GM12891 (cell line): Measurements from ENCODE around the gene ANKRD63.

Experiments
- DNase-seq: peaks from one replicate; pipeline ENCODE4 v3.0.0; 2011; ENCODE audit warnings: low spot score; ENCODE audit not compliant: insufficient read length
- FAIRE-seq: peaks from 2 replicates; lab custom pipeline; 2011; peaks lifted over from hg19 to GRCh38; lab: Jason Lieb, UNC
- PAX5 ChIP-seq: IDR thresholded peaks from 2 replicates; pipeline ENCODE4 v1.6.1; 2011; ENCODE audit warnings: low read length, moderate library complexity, mild to moderate bottlenecking; ENCODE audit not compliant: insufficient read depth, severe bottlenecking
- POLR2A ChIP-seq: IDR thresholded peaks from 2 replicates; pipeline ENCODE4 v1.6.1; 2011; ENCODE audit warnings: low read depth, low read length, control low read depth
- POLR2AphosphoS5 ChIP-seq: IDR thresholded peaks from 2 replicates; pipeline ENCODE4 v1.6.1; 2011; ENCODE audit warnings: low read depth, low read length, control low read depth
- POU2F2 ChIP-seq: IDR thresholded peaks from 2 replicates; pipeline ENCODE4 v1.6.1; 2011; ENCODE audit warnings: low read depth, mild to moderate bottlenecking, control low read depth, low read length, moderate library complexity
- SPI1 ChIP-seq: IDR thresholded peaks from 2 replicates; pipeline ENCODE4 v1.6.1; 2011; ENCODE audit warnings: low read depth, low read length, control low read depth
- TAF1 ChIP-seq: IDR thresholded peaks from 2 replicates; pipeline ENCODE4 v1.6.1; 2011; ENCODE audit warnings: low read depth, low read length, control low read depth

ANKRD63 gene

GRCh38 chr15:40325700-40326099 is 42.8 kb upstream of the ANKRD63 start:
- FAIRE-seq: no peak
- DNase-seq: no peak
- TF ChIP-seq SPI1: peak; percentile 58
- no peak for TF ChIP-seq POLR2A

DNA sequence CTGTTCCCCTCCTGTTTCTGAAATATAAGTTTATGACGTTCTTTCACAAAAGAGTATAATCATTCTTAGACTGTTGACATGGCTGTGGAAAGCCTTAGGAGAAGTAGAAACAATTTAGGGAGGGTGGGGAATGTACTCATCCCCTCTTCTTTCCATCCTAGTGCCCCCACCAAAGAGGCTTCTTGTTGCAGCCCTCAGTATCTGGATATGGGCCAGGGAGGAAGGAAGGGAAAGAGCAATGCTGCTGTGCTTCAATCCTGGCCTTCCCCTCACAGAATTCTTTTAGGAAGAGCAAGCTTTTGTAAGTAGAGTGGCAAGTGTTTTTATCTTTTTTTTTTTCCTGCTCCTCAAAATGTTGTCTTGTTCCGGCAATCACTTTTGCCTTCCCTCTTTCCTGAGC is 42.3 kb upstream of the ANKRD63 start:
- FAIRE-seq (no peak), DNase-seq (no peak)
- TF ChIP-seq TAF1 (no peak), POLR2AphosphoS5 (no peak), PAX5 (no peak), SPI1 (no peak), POU2F2 (no peak), POLR2A (no peak)

DNA sequence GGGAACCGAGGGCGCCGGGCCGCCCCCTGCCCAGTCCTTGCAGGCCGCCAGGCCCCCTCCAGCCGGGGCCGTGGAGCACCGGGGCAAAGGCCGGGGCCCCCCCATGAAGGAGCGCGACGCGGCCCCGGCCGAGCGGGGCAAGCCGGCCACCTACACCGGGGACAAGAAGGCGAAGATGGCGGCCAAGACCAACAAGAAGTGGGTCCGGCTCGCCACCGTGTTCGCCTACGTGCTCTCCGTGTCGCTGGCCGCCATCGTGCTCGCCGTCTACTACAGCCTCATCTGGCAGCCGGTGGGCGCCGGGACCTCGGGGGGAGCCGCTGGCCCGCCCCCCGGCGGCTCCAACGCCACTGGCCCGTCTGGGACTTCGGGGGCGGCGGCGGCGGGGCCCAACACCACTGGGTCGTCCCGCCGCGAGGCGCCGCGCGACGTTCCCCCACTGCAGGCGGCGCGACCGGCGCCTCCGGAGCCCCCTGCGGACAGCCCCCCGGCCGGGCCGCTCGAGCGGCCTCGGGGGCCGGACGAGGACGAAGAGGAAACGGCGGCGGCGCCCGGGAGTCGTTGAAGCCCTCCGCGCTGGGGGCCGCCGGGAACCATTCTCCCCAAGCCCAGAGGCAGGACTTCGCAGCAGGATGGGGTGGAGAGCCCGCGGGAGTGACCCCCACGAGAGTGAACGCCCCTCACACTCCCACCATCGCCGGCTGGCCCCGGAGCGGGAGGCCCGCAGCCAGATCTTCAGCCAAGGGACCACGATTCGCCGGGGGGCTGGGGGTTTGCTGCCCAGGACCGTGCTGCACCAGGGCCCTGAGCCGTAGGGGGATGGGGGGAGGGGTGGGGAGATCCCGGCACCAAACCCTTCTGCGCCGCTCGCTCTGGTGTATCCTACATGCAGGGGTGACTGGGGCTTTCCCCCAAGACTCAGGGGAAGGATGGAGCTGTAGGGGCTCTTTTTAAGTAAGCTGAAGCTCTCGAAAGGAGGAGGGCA is 41.4 kb upstream of the ANKRD63 start:
- DNase-seq: no peak
- FAIRE-seq: no peak
- no peak for TF ChIP-seq TAF1
- no peak for TF ChIP-seq POLR2AphosphoS5
- no peak for TF ChIP-seq PAX5
- TF ChIP-seq POU2F2: no peak
- no peak for TF ChIP-seq SPI1
- TF ChIP-seq POLR2A: no peak

DNA sequence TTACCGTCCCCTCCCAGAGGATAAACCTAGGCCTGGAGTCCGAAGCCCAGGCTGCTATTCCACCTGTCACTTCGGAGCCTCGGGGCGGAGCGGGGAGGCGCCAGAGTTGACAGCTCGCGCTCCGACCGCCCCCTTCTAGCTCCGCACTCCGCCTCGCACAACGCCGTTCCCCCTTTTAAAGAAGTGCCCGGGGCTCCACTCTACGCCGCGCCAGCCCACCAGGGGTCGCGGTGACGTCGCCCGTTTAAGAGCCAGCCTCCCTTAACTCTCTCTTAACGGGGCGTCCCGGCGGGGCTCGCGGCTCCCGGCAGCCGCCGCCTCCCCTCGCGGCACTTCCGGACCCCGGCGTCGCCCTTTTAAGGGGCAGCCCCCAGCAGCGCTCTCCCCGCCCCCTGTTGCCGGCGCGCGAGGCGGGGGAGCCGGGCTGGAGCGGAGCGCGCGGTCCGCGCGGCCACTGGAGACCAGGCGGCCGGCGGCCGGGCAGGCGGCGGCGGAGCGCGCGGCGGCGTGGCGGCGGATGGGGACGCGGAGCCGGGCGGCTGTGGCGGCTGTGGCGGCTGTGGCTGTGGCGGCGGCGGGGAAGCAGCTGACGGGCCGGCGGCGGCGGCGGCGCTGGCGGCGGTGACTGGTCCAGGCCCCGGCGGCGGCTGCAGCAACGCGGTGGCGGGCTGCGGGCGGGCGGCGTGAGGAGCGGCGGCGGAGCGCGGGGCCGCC is 40.5 kb upstream of the ANKRD63 start, which contains the start of gene INAFM2:
Gene INAFM2, plus strand, starts transcription at position 454 of the 714 bp plus-strand sequence. CDS start 364 bp downstream, outside the sequence.
- FAIRE-seq: peak; percentile 95
- DNase-seq: peak; percentile 98
- TF ChIP-seq POLR2AphosphoS5 (no peak), SPI1 (peak; percentile 18; the same call in 1 of the 2 replicates), PAX5 (no peak), POLR2A (no peak)

DNA sequence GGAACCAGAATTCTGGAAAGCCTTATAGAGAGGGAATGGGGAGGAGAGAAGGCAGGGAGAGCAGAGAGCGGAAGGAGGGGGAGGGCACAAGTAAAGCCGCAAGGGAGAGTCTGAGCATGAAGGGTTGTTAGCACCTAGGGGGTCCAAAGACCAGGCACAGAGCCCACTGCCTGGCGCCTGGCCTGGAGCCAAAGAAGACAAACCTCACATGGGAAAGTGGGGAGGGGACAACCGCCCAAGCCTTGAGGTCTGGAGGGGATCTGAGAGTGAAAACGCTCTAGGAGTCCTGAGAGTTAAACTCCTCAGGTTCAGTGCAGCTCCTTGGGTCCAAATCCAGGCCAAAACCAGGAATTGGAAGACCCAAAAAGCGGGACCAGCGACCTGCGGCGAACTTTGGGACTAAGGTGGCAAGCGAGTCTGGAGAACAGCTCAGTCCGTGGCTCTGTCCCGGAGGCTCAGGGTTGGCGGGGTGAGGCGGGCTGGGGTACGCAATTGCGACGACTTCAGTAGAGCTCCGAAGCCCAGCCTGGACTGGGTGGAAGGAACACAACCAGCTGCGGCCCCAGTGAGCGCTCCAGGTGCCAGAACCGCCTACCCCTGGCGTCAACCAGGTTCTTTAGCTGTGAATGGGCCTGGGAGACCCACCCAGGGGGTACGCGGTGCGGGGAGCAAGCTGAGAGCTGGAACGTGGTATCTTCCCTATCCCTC is 39.8 kb upstream of the ANKRD63 start:
- TF ChIP-seq POLR2AphosphoS5 (no peak), POU2F2 (no peak), PAX5 (no peak), POLR2A (no peak), TAF1 (no peak), SPI1 (no peak)
- no peak for FAIRE-seq
- no peak for DNase-seq

- FAIRE-seq: peak; percentile 79
- DNase-seq: no peak
- no peak for TF ChIP-seq SPI1
- no peak for TF ChIP-seq PAX5
- no peak for TF ChIP-seq TAF1
- TF ChIP-seq POLR2AphosphoS5: no peak
- no peak for TF ChIP-seq POLR2A
- TF ChIP-seq POU2F2: no peak
Measured at GRCh38 chr15:40320931-40321371, 38.1 kb upstream of the ANKRD63 start.

DNA sequence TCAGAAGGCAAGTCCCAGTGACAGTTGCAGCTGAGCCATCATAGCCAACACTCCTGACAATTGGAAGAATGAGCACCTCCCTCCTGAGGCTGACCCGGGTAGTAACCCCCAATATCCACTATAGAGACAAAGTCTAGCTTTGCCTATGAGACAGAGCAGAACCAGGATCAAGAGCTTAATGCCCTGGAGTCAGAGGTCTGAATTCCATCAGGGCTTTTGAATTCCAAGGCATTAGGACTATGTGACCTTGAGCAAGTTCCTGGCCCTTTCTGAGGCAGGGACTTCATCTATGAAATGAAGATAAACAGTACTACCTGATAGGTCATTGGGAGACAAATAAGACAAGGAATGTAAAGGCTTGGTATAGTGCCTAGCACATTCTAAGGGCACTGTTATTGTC is 37.5 kb upstream of the ANKRD63 start:
- no peak for DNase-seq
- FAIRE-seq: no peak
- TF ChIP-seq POLR2AphosphoS5 (no peak), TAF1 (no peak), PAX5 (no peak), POU2F2 (no peak), SPI1 (no peak), POLR2A (no peak)

DNA sequence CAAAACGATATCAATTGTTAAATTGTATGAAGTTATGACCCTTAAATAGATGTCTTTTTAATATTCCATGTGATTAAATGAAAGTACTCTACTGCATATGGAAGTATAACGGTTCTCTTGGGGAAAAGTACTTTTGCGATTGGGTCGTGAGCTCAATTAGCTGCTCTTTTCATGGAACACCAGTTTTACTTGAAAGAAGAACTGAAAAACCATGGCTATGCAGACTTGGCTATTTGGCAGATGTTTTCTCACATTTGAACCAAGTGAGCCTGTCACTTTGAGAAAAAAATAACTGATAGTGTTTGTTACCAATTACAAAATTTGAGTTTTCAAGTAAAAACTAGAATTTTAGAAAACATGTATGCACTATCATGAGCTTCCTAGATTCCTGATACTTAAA is 34.7 kb upstream of the ANKRD63 start:
- DNase-seq (no peak), FAIRE-seq (no peak)
- TF ChIP-seq POLR2AphosphoS5: no peak
- no peak for TF ChIP-seq POLR2A
- peak; percentile 67 for TF ChIP-seq SPI1
- TF ChIP-seq POU2F2: no peak
- TF ChIP-seq PAX5: no peak

DNA sequence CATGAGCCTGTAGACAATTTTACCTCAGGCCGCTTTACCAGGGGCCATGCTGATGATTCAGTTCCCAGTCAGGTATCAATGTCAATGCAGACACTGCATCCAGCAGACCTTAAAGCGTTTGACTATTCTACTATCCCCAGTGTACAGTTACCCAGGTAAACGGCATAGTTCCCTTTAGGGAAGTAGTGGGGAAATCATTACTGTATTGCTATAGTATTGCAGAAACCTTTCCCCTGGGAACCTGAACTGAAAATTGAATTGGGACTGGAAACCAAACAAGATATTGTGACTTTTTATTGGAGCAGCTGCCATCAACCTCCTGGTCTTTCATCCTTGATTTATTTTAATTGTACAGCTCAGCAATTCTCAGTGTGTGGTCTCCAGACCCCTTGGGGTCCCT is 34.1 kb upstream of the ANKRD63 start:
- TF ChIP-seq POLR2AphosphoS5: no peak
- TF ChIP-seq SPI1: no peak
- FAIRE-seq: no peak
- no peak for DNase-seq

GRCh38 chr15:40314723-40315276 is 31.9 kb upstream of the ANKRD63 start:
- FAIRE-seq: no peak
- no peak for DNase-seq
- TF ChIP-seq POLR2AphosphoS5 (no peak), SPI1 (no peak), POU2F2 (no peak), PAX5 (no peak), POLR2A (no peak), TAF1 (no peak)
